Adrenal gland (tissue), 12 donors: ENCODE measurements around the gene ANTXR1. TPM values are rescaled to one million over a fixed set of nuclear protein-coding genes. Genes with fewer than 3 reads are reported as not detected.

Experiments used
- DNase-seq, 7 donors: peaks; one replicate each; pipeline ENCODE4 v3.0.0-alpha.2; 2019 to 2020
- H3K27ac ChIP-seq, 5 donors: fragments of 200-600 bp; sonication (generic) in 4 of 5; 1 replicate in 3 of 5; 2 replicates in 2 of 5; pipeline versions ENCODE4 v1.5.1 to v1.8.0; 2016 to 2020; ENCODE audit warnings: mild to moderate bottlenecking in 1 of 5
- H3K27me3 ChIP-seq: fragments of 200-600 bp; 2 replicates; pipeline ENCODE4 v1.8.0; 2021
- H3K36me3 ChIP-seq, 2 donors: fragments of 200-600 bp; replicated peaks in 1 of 2; 1 replicate in 1 of 2; 2 replicates in 1 of 2; pipeline versions ENCODE4 v1.5.1 to v1.8.0; 2018 to 2022
- H3K4me1 ChIP-seq, 2 donors: fragments of 200-600 bp; replicated peaks in 1 of 2; 1 replicate in 1 of 2; 2 replicates in 1 of 2; pipeline versions ENCODE4 v1.5.1 to v1.8.0; 2018 to 2021
- H3K4me3 ChIP-seq, 4 donors: fragments of 200-600 bp; sonication (generic) in 3 of 4; one replicate each; pipeline ENCODE4 v1.5.1; 2016 to 2018
- H3K9me3 ChIP-seq, 3 donors: fragments of 200-600 bp; sonication (generic) in 1 of 3; replicated peaks in 1 of 3; 1 replicate in 2 of 3; 2 replicates in 1 of 3; pipeline versions ENCODE4 v1.5.1 to v1.8.0; 2016 to 2021
- POLR2A ChIP-seq, 2 donors: fragments of 450-650 bp; IDR thresholded peaks; one replicate each; pipeline ENCODE4 v1.6.1; 2017; ENCODE audit warnings: antibody characterized with exemption in 2 of 2, mild to moderate bottlenecking in 2 of 2, moderate library complexity in 1 of 2
- WGBS, 4 donors: extraction: QIAGEN DNeasy Blood & Tissue Kit in 2 of 4; methylation state at CpG; one replicate each; pipeline versions ENCODE4 v1.1.5 to v1.1.7; 2013 to 2017; 5-methylcytosine and 5-hydroxymethylcytosine counted together
- intact Hi-C, 2 donors: fragments of 100-400 bp; cut with DNase I; formaldehyde crosslinking; loops; one replicate each; pipeline versions ENCODE4 v1.14.1 to v1.15.0; 2022 to 2023
- polyA plus RNA-seq, 3 donors: library from polyadenylated mRNA; stranded (reverse); fragments of 200-250 nt in 2 of 3; fragments of 350-450 nt in 1 of 3; fragmentation: Illumina TruSeq in 1 of 3; extraction: RNeasy Lipid Tissue Mini Kit (QIAGEN cat#74804) in 1 of 3; gene quantifications; one replicate each; pipeline ENCODE4 v1.2.3, GENCODE V29; 2013 to 2014
- total RNA-seq, 9 donors: library from RNA; depleted of rRNA in 4 of 9; stranded (reverse); fragments of >200 nt in 4 of 9; fragments of 120-200 nt in 1 of 9; fragmentation: NEBNext Ultra II Directional in 1 of 9; extraction: Animal tissue kit (Norgen Biotek cat#: 25700) in 1 of 9; gene quantifications; one replicate each; pipeline versions ENCODE4 v1.1.0 to v1.2.4, GENCODE V29; 2013 to 2023
- TF ChIP-seq, protein P1 (sequence below), 6 experiments: fragments of 450-650 bp in 4 of 6; fragments of 200-600 bp in 2 of 6; sonication (generic) in 1 of 6; IDR thresholded peaks; 1 replicate in 5 of 6; 2 replicates in 1 of 6; pipeline versions ENCODE4 v1.5.1 to v1.8.0; 2016 to 2021; ENCODE audit warnings: antibody characterized with exemption in 6 of 6, mild to moderate bottlenecking in 2 of 6, moderate library complexity in 1 of 6
- donor health status: healthy with polysubstance abuse.
- donor health status: Bipolar disorder and iron deficiency.
- donor health status: DM: yes; HTN: yes; CAD: no.
- donor health status: DM: no; HTN: no; CAD: no.
- donor health status: DM: no; HTN: no; CAD: no.
- donor health status: DM: yes; HTN: yes; CAD: no.

ANTXR1 gene
- total and polyA plus RNA-seq, 12 donors: 19.0 to 386 (median 119) TPM

DNA sequence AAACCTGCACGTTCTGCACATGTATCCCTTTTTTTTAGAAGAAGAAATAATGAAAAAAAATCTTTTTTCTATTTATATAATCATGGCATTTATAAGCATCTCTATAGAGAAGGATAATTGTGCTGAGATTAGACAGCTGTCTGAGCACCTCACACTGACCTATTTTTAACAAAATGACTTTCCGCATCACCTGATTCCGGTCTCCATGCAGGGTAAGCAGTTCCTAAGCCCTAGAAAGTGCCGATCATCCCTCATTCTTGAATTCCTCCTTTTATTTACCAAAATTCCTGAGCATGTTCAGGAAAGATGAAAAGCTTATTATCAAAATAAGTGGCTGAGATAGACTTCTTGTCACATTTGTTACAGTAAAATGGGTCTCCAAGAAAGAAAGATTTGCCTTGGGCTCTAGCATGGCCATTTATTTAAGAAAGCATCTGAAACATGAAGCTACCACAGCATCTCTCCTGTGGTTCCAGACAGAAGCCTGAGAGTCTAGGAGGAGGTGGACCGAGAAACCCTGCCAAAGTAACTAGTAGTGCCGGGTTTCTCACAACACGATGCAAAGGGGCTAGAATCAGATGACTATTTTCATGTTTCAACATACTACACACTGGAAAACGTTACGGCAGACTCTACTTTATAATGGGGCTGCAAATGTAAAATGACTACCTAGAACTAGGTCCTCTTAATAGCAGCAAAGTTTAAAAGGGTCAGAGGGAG, 37.9 kb upstream of the ANTXR1 start:
- H3K36me3 ChIP-seq: no peaks in the 10 kb centered on the region
- no peaks in the 10 kb centered on the region for H3K9me3 ChIP-seq
- intact Hi-C loops: no loop called here
- no peak for DNase-seq
- WGBS, 4 donors: 59 to 87% (median 80%) methylated on average over 9 of the region's 9 CpGs
- no peak overlapping the region for H3K4me3 ChIP-seq
- no peaks in the 10 kb centered on the region for H3K27me3 ChIP-seq
- peaks cover 6 to 7% of the 10 kb centered on the region in 2 donors for H3K4me1 ChIP-seq
- TF ChIP-seq POLR2A (IDR thresholded peaks at IDR 0.05): no peak
- TF ChIP-seq, protein P1, sequence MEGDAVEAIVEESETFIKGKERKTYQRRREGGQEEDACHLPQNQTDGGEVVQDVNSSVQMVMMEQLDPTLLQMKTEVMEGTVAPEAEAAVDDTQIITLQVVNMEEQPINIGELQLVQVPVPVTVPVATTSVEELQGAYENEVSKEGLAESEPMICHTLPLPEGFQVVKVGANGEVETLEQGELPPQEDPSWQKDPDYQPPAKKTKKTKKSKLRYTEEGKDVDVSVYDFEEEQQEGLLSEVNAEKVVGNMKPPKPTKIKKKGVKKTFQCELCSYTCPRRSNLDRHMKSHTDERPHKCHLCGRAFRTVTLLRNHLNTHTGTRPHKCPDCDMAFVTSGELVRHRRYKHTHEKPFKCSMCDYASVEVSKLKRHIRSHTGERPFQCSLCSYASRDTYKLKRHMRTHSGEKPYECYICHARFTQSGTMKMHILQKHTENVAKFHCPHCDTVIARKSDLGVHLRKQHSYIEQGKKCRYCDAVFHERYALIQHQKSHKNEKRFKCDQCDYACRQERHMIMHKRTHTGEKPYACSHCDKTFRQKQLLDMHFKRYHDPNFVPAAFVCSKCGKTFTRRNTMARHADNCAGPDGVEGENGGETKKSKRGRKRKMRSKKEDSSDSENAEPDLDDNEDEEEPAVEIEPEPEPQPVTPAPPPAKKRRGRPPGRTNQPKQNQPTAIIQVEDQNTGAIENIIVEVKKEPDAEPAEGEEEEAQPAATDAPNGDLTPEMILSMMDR (IDR thresholded peaks at IDR 0.05): no peak
- H3K27ac ChIP-seq: no peak overlapping the region

DNA sequence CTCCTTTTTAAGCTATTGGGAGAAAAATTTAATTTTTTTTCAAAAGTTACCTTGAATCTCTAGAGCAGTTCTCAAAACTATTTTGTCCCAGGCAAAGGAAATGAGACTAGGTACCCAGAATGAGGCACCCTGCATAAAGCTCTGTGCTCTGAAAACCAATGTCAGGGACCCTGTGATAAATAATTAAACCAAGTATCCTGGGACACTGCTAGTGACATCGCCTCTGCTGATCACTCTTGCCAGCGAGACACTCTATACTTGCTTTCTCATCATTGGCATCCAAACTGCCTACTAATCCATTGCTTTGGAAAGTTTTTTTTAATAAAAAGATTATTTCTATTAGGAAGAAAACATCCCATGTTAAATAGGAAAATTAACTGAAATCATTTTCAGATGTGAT, 37.1 kb upstream of the ANTXR1 start:
- TF ChIP-seq, protein P1 (IDR thresholded peaks at IDR 0.05): no peak
- TF ChIP-seq POLR2A (IDR thresholded peaks at IDR 0.05): no peak
- H3K27ac ChIP-seq: no peak overlapping the region
- no peak overlapping the region for H3K4me3 ChIP-seq
- no peaks in the 10 kb centered on the region for H3K36me3 ChIP-seq
- peaks cover 6 to 7% of the 10 kb centered on the region in 2 donors for H3K4me1 ChIP-seq
- no peaks in the 10 kb centered on the region for H3K27me3 ChIP-seq
- H3K9me3 ChIP-seq: no peaks in the 10 kb centered on the region
- WGBS, 4 donors: 96 to 100% (median 98%) methylated on average over 2 of the region's 2 CpGs
- intact Hi-C loops: no loop called here
- DNase-seq: no peak

DNA sequence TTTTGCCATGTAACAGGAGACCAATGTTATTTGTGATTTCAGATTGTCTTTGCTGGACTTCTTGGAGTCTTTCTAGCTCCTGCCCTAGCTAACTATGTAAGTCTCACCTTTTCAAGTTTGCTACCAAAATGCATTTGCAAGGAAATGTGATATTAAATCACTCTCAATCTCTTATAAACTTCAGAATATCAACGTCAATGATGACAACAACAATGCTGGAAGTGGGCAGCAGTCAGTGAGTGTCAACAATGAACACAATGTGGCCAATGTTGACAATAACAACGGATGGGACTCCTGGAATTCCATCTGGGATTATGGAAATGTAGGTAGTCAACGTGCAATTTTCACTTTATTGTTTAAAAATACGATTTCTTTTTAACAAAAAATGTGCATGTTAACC, 35.5 kb upstream of the ANTXR1 start:
- H3K9me3 ChIP-seq: no peaks in the 10 kb centered on the region
- no peak for TF ChIP-seq POLR2A (IDR thresholded peaks at IDR 0.05)
- TF ChIP-seq, protein P1 (IDR thresholded peaks at IDR 0.05): no peak
- intact Hi-C loops: no loop called here

DNA sequence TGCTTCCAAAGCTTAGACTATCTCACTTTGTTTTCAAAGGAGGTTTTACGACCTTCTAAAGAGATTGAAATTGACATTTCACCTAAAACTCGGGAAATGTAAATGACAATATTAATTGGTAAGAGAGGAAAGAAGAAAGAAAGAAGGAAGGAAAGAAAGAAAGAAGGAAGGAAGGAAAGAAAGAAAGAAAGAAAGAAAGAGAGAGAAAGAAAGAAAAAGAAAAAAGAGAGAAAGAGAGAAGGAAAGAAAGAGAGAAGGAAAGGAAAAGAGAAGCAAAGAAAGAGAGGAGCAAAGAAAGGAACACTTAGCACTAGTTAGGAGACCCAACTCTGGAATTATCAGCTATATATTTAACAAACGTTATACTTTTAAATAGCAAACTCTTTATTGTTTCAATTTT, 34.9 kb upstream of the ANTXR1 start:
- H3K4me3 ChIP-seq: no peak overlapping the region
- H3K4me1 ChIP-seq: peaks cover 6 to 7% of the 10 kb centered on the region in 2 donors
- no peak for DNase-seq
- 46 to 62% (median 52%) methylated on average over 3 of the region's 3 CpGs for WGBS, 4 donors
- H3K27ac ChIP-seq: no peak overlapping the region
- no peaks in the 10 kb centered on the region for H3K9me3 ChIP-seq
- no peak for TF ChIP-seq POLR2A (IDR thresholded peaks at IDR 0.05)
- TF ChIP-seq, protein P1 (IDR thresholded peaks at IDR 0.05): no peak
- H3K36me3 ChIP-seq: no peaks in the 10 kb centered on the region
- H3K27me3 ChIP-seq: no peaks in the 10 kb centered on the region
- intact Hi-C loops: no loop called here

More for the DNA sequence above, 35.5 kb upstream of the ANTXR1 start:
- no peaks in the 10 kb centered on the region for H3K27me3 ChIP-seq
- DNase-seq: no peak
- 87 to 92% (median 90%) methylated on average over 4 of the region's 4 CpGs for WGBS, 4 donors
- H3K27ac ChIP-seq: no peak overlapping the region
- peaks cover 6 to 7% of the 10 kb centered on the region in 2 donors for H3K4me1 ChIP-seq
- H3K36me3 ChIP-seq: no peaks in the 10 kb centered on the region
- H3K4me3 ChIP-seq: no peak overlapping the region
